ENCODE results near the gene LRBA.

Gene LRBA

DNA sequence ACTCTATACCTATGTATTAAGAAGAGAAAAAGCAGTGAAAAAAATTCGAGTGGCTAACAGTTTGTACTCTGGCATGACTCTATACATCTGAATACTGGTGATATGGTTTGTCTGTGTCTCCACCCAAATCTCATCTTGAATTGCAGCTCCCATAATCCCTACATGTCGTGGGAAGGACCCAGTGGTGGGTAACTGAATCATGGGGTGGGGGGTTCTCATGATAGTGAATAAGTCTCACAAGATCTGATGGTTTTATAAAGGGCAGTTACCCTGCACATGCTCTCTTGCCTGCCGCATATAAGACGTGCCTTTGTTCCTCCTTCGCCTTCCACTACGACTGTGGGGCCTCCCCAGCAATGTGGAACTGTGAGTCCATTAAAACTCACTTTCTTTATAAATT is 70.4 kb downstream of the LRBA start:
- Histone ChIP-seq H3K79me2 (ENCODE audit: insufficient read depth, low read length) (peaks cover 47% of the 10 kb centered on the region), H3K4me2 (ENCODE audit: low read length) (no peak overlapping the region), H4K20me1 (ENCODE audit: insufficient read depth, low read length) (no peaks in the 10 kb centered on the region), H3F3A (ENCODE audit: insufficient read depth, low read length) (no peaks in the 10 kb centered on the region), H2AFZ (ENCODE audit: low read length) (no peak overlapping the region), H3K27me3 (ENCODE audit: insufficient read depth, low read length) (no peaks in the 10 kb centered on the region), H3K9me2 (ENCODE audit: low read depth, low read length) (no peaks in the 10 kb centered on the region), H3K36me3 (ENCODE audit: insufficient read depth, low read length) (no peaks in the 10 kb centered on the region), H3K9me3 (ENCODE audit: low read length) (no peaks in the 10 kb centered on the region), H3K4me1 (ENCODE audit: insufficient read depth, low read length, severe bottlenecking) (no peaks in the 10 kb centered on the region), H3K27ac (ENCODE audit: low read depth, low read length, poor library complexity, severe bottlenecking) (no peak overlapping the region), H3K4me3 (ENCODE audit: low read depth, low read length, poor library complexity, severe bottlenecking) (no peak overlapping the region), H3K9ac (ENCODE audit: low read length) (no peak overlapping the region)
- TF ChIP-seq, protein P1, sequence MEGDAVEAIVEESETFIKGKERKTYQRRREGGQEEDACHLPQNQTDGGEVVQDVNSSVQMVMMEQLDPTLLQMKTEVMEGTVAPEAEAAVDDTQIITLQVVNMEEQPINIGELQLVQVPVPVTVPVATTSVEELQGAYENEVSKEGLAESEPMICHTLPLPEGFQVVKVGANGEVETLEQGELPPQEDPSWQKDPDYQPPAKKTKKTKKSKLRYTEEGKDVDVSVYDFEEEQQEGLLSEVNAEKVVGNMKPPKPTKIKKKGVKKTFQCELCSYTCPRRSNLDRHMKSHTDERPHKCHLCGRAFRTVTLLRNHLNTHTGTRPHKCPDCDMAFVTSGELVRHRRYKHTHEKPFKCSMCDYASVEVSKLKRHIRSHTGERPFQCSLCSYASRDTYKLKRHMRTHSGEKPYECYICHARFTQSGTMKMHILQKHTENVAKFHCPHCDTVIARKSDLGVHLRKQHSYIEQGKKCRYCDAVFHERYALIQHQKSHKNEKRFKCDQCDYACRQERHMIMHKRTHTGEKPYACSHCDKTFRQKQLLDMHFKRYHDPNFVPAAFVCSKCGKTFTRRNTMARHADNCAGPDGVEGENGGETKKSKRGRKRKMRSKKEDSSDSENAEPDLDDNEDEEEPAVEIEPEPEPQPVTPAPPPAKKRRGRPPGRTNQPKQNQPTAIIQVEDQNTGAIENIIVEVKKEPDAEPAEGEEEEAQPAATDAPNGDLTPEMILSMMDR (IDR thresholded peaks at IDR 0.05; ENCODE audit: low read length): no peak
- TF ChIP-seq EZH2 (IDR thresholded peaks at IDR 0.05; ENCODE audit: borderline replicate concordance, low read length): no peak

DNA sequence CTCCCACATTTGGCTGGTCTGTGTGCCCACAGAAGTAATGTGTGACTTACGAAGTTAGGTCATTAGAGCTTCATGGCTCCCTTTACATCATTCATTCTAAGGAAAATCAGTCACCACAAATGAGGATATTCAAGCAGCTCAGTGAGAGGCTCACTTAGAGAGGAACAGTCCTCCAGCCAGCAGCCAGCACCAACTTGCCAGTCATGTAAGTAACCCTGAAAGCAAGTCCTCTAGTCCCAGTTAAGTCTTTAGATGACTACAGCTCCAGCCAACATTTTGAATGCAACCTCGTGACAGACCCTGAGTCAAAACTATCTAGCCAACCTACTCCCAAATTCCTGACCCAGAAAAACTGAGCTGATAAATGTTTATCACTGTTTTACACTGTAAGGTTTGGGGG is 71.3 kb downstream of the LRBA start:
- no peak for TF ChIP-seq EZH2 (IDR thresholded peaks at IDR 0.05; ENCODE audit: borderline replicate concordance, low read length)
- TF ChIP-seq, protein P1 (IDR thresholded peaks at IDR 0.05; ENCODE audit: low read length): no peak
- no peak overlapping the region for H3K4me2 ChIP-seq (ENCODE audit: low read length)
- H3K27me3 ChIP-seq (ENCODE audit: insufficient read depth, low read length): no peaks in the 10 kb centered on the region
- no peak overlapping the region for H2AFZ ChIP-seq (ENCODE audit: low read length)
- H3F3A ChIP-seq (ENCODE audit: insufficient read depth, low read length): no peaks in the 10 kb centered on the region
- no peaks in the 10 kb centered on the region for H3K9me2 ChIP-seq (ENCODE audit: low read depth, low read length)
- no peaks in the 10 kb centered on the region for H3K9me3 ChIP-seq (ENCODE audit: low read length)
- no peaks in the 10 kb centered on the region for H3K4me1 ChIP-seq (ENCODE audit: insufficient read depth, low read length, severe bottlenecking)
- no peaks in the 10 kb centered on the region for H3K36me3 ChIP-seq (ENCODE audit: insufficient read depth, low read length)
- H3K9ac ChIP-seq (ENCODE audit: low read length): no peak overlapping the region
- H3K4me3 ChIP-seq (ENCODE audit: low read depth, low read length, poor library complexity, severe bottlenecking): no peak overlapping the region
- no peak overlapping the region for H3K27ac ChIP-seq (ENCODE audit: low read depth, low read length, poor library complexity, severe bottlenecking)
- H4K20me1 ChIP-seq (ENCODE audit: insufficient read depth, low read length): no peaks in the 10 kb centered on the region
- H3K79me2 ChIP-seq (ENCODE audit: insufficient read depth, low read length): peaks cover 47% of the 10 kb centered on the region

DNA sequence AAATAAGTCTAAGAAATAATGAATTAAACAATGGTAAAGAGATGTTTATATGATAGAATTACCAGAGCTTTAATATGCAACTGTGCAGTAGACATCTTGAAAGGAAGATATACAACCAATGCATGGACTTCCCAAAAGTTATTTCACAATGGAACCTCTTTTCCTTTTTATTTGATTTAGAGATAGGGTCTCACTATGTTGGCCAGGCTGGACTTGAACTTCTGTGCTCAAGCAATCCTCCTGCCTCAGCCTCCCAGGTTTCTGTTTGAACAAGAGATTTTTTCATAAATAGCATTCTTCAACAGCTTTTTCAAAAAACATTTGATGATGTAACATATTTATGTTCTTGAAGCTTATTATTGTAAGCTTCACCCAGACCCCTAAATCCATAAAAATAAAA is 72.0 kb downstream of the LRBA start:
- Histone ChIP-seq H3K4me2 (ENCODE audit: low read length) (no peak overlapping the region), H3K4me1 (ENCODE audit: insufficient read depth, low read length, severe bottlenecking) (no peaks in the 10 kb centered on the region), H3K27ac (ENCODE audit: low read depth, low read length, poor library complexity, severe bottlenecking) (no peak overlapping the region), H3K9me2 (ENCODE audit: low read depth, low read length) (no peaks in the 10 kb centered on the region), H3K9me3 (ENCODE audit: low read length) (no peaks in the 10 kb centered on the region), H3K4me3 (ENCODE audit: low read depth, low read length, poor library complexity, severe bottlenecking) (no peak overlapping the region), H3K9ac (ENCODE audit: low read length) (no peak overlapping the region), H3K36me3 (ENCODE audit: insufficient read depth, low read length) (no peaks in the 10 kb centered on the region), H3F3A (ENCODE audit: insufficient read depth, low read length) (no peaks in the 10 kb centered on the region), H3K79me2 (ENCODE audit: insufficient read depth, low read length) (peaks cover 48% of the 10 kb centered on the region), H2AFZ (ENCODE audit: low read length) (no peak overlapping the region), H3K27me3 (ENCODE audit: insufficient read depth, low read length) (no peaks in the 10 kb centered on the region), H4K20me1 (ENCODE audit: insufficient read depth, low read length) (no peaks in the 10 kb centered on the region)
- TF ChIP-seq, protein P1 (IDR thresholded peaks at IDR 0.05; ENCODE audit: low read length): no peak
- no peak for TF ChIP-seq EZH2 (IDR thresholded peaks at IDR 0.05; ENCODE audit: borderline replicate concordance, low read length)

All from OCI-LY1 (cell line).